Central memory CD8-positive, alpha-beta T cell (primary cell): ENCODE data around the gene L2HGDH.
"Not testable (repeated sequence)": the region's sequence is repeated elsewhere in the genome, so short reads cannot be mapped to it uniquely, and the experiment has no call there.

Experiments used
- ATAC-seq: fragments of 150-1000 bp; cut with Tn5 transposase; replicated peaks from 2 replicates; pipeline ENCODE4 v1.10.0; 2022; ENCODE audit warnings: mild to moderate bottlenecking, moderate FRiP score, moderate number of reproducible peaks; ENCODE audit not compliant: poor library complexity, severe bottlenecking; ENCODE audit errors: extremely low read depth
- DNase-seq, 2 donors: peaks; one replicate each; pipeline ENCODE4 v3.0.0; 2021; ENCODE audit warnings: low spot score in 2 of 2
- H3K27ac Mint-ChIP-seq: one replicate; pipeline ENCODE4 v1.8.0; 2022; ENCODE audit warnings: low read depth, mild to moderate bottlenecking, moderate library complexity, mixed read lengths
- H3K27me3 Mint-ChIP-seq: one replicate; pipeline ENCODE4 v1.8.0; 2022; ENCODE audit warnings: mixed read lengths
- H3K36me3 Mint-ChIP-seq: one replicate; pipeline ENCODE4 v1.8.0; 2022; ENCODE audit warnings: mild to moderate bottlenecking, moderate library complexity, mixed read lengths; ENCODE audit not compliant: insufficient read depth
- H3K4me1 Mint-ChIP-seq: one replicate; pipeline ENCODE4 v1.8.0; 2022; ENCODE audit warnings: mixed read lengths
- H3K4me3 Mint-ChIP-seq: one replicate; pipeline ENCODE4 v1.8.0; 2022; ENCODE audit warnings: mild to moderate bottlenecking, moderate library complexity, mixed read lengths
- H3K9me3 Mint-ChIP-seq: one replicate; pipeline ENCODE4 v1.8.0; 2022; ENCODE audit warnings: mixed read lengths

Gene L2HGDH

GRCh38 chr14:50311972-50312733 lies at the start of gene L2HGDH, which contains the start of gene DMAC2L:
TSS of gene L2HGDH (minus strand) at chr14:50312229. CDS start at chr14:50312150, 79 bp downstream.
TSS of gene DMAC2L (plus strand) at chr14:50312324. CDS start at chr14:50321488, 9,164 bp downstream.
- Mint-ChIP-seq H3K4me3 (peak within 1 kb of the TSS; percentile 90), H3K9me3 (no peaks in the 10 kb centered on the region), H3K36me3 (peaks cover 5% of the 10 kb centered on the region), H3K27me3 (no peaks in the 10 kb centered on the region), H3K27ac (peak within 1 kb of the TSS; percentile 94), H3K4me1 (peaks cover 51% of the 10 kb centered on the region)
- DNase-seq: peak; percentile 74
- peak; percentile 88 for ATAC-seq

GRCh38 chr14:50360851-50361250 lies 48.8 kb upstream of the L2HGDH start:
- Mint-ChIP-seq H3K27ac (peak overlapping the region; percentile 33), H3K27me3 (no peaks in the 10 kb centered on the region), H3K9me3 (no peaks in the 10 kb centered on the region), H3K36me3 (peaks cover 25% of the 10 kb centered on the region), H3K4me1 (peaks cover 28% of the 10 kb centered on the region), H3K4me3 (no peak overlapping the region)
- no peak for ATAC-seq
- DNase-seq: no peak

- Mint-ChIP-seq H3K27me3 (no peaks in the 10 kb centered on the region), H3K27ac (peak overlapping the region; percentile 33), H3K36me3 (peaks cover 25% of the 10 kb centered on the region), H3K9me3 (no peaks in the 10 kb centered on the region), H3K4me3 (no peak overlapping the region), H3K4me1 (peaks cover 24% of the 10 kb centered on the region)
- DNase-seq: no peak
- no peak for ATAC-seq
These were observed 48.1 kb upstream of the L2HGDH start for GRCh38 chr14:50360093-50360492.

GRCh38 chr14:50359631-50360030 lies 47.6 kb upstream of the L2HGDH start:
- Mint-ChIP-seq H3K36me3 (peaks cover 25% of the 10 kb centered on the region), H3K27ac (peak overlapping the region; percentile 33), H3K4me1 (peaks cover 24% of the 10 kb centered on the region), H3K4me3 (no peak overlapping the region), H3K27me3 (no peaks in the 10 kb centered on the region), H3K9me3 (no peaks in the 10 kb centered on the region)
- DNase-seq (no peak), ATAC-seq (no peak)

- peaks cover 12% of the 10 kb centered on the region for H3K4me1 Mint-ChIP-seq
- H3K4me3 Mint-ChIP-seq: no peak overlapping the region
- H3K27me3 Mint-ChIP-seq: no peaks in the 10 kb centered on the region
- H3K36me3 Mint-ChIP-seq: peaks cover 22% of the 10 kb centered on the region
- no peaks in the 10 kb centered on the region for H3K9me3 Mint-ChIP-seq
- ATAC-seq (no peak), DNase-seq (no peak)
- no peak overlapping the region for H3K27ac Mint-ChIP-seq
These were observed 45.8 kb upstream of the L2HGDH start for GRCh38 chr14:50357753-50358395.

- Mint-ChIP-seq H3K27me3 (no peaks in the 10 kb centered on the region), H3K36me3 (peaks cover 18% of the 10 kb centered on the region), H3K27ac (no peak overlapping the region), H3K4me1 (peaks cover 6% of the 10 kb centered on the region), H3K4me3 (no peak overlapping the region), H3K9me3 (no peaks in the 10 kb centered on the region)
- DNase-seq: no peak
- ATAC-seq: no peak
These were observed 45.1 kb upstream of the L2HGDH start for GRCh38 chr14:50357124-50357523.

- H3K27me3 Mint-ChIP-seq, H3K4me1 Mint-ChIP-seq, H3K9me3 Mint-ChIP-seq, H3K27ac Mint-ChIP-seq, ATAC-seq, DNase-seq, H3K4me3 Mint-ChIP-seq: not testable (repeated sequence)
- H3K36me3 Mint-ChIP-seq: peaks cover 18% of the 10 kb centered on the region
These were observed 44.3 kb upstream of the L2HGDH start for GRCh38 chr14:50356283-50356682.

- peaks cover 18% of the 10 kb centered on the region for H3K36me3 Mint-ChIP-seq
- H3K4me3 Mint-ChIP-seq: no peak overlapping the region
- H3K27me3 Mint-ChIP-seq: no peaks in the 10 kb centered on the region
- DNase-seq (no peak), ATAC-seq (no peak)
- no peak overlapping the region for H3K27ac Mint-ChIP-seq
- H3K4me1 Mint-ChIP-seq: peaks cover 6% of the 10 kb centered on the region
- no peaks in the 10 kb centered on the region for H3K9me3 Mint-ChIP-seq
These were observed 43.7 kb upstream of the L2HGDH start for GRCh38 chr14:50355692-50356091.

- H3K27me3 Mint-ChIP-seq: no peaks in the 10 kb centered on the region
- DNase-seq: no peak
- H3K9me3 Mint-ChIP-seq: no peaks in the 10 kb centered on the region
- no peaks in the 10 kb centered on the region for H3K4me1 Mint-ChIP-seq
- H3K27ac Mint-ChIP-seq: no peak overlapping the region
- no peak for ATAC-seq
- peaks cover 18% of the 10 kb centered on the region for H3K36me3 Mint-ChIP-seq
- no peak overlapping the region for H3K4me3 Mint-ChIP-seq
These were observed 42.5 kb upstream of the L2HGDH start for GRCh38 chr14:50354527-50354926.

- no peaks in the 10 kb centered on the region for H3K4me1 Mint-ChIP-seq
- no peak overlapping the region for H3K27ac Mint-ChIP-seq
- no peak for DNase-seq
- H3K9me3 Mint-ChIP-seq: no peaks in the 10 kb centered on the region
- no peak for ATAC-seq
- peaks cover 12% of the 10 kb centered on the region for H3K36me3 Mint-ChIP-seq
- no peak overlapping the region for H3K4me3 Mint-ChIP-seq
- H3K27me3 Mint-ChIP-seq: no peaks in the 10 kb centered on the region
These were observed 41.1 kb upstream of the L2HGDH start for GRCh38 chr14:50353126-50353525.

- Mint-ChIP-seq H3K36me3 (peaks cover 7% of the 10 kb centered on the region), H3K4me1 (no peaks in the 10 kb centered on the region), H3K27ac (no peak overlapping the region), H3K27me3 (no peaks in the 10 kb centered on the region), H3K4me3 (no peak overlapping the region), H3K9me3 (no peaks in the 10 kb centered on the region)
- no peak for ATAC-seq
- no peak for DNase-seq
These were observed 40.6 kb upstream of the L2HGDH start for GRCh38 chr14:50352584-50352983.

- Mint-ChIP-seq H3K27me3 (no peaks in the 10 kb centered on the region), H3K4me1 (no peaks in the 10 kb centered on the region), H3K36me3 (peaks cover under 1% of the 10 kb centered on the region), H3K4me3 (no peak overlapping the region), H3K27ac (no peak overlapping the region), H3K9me3 (no peaks in the 10 kb centered on the region)
- no peak for ATAC-seq
- no peak for DNase-seq
These were observed 38.9 kb upstream of the L2HGDH start for GRCh38 chr14:50350975-50351374.

GRCh38 chr14:50348933-50349332 lies 36.9 kb upstream of the L2HGDH start:
- H3K9me3 Mint-ChIP-seq: no peaks in the 10 kb centered on the region
- no peak for ATAC-seq

More at GRCh38 chr14:50348933-50349332, 36.9 kb upstream of the L2HGDH start:
- Mint-ChIP-seq H3K27me3 (no peaks in the 10 kb centered on the region), H3K4me3 (no peak overlapping the region), H3K27ac (no peak overlapping the region), H3K36me3 (peaks cover 1% of the 10 kb centered on the region), H3K4me1 (no peaks in the 10 kb centered on the region)
- DNase-seq: no peak
